ENCODE measurements around the gene PLAAT4.
"Not testable (repeated sequence)": the region's sequence is repeated elsewhere in the genome, so short reads cannot be mapped to it uniquely, and the experiment has no call there.

PLAAT4 gene

GRCh38 chr11:63573881-63574855 lies 37.6 kb downstream of the PLAAT4 start:
- no peak for DNase-seq

- DNase-seq, result no peak
Observed at GRCh38 chr11:63574856-63575602, 38.4 kb downstream of the PLAAT4 start.

- DNase-seq, result not testable (repeated sequence)
Observed at GRCh38 chr11:63578882-63579281, 42.3 kb downstream of the PLAAT4 start.

GRCh38 chr11:63581224-63581623 lies 44.6 kb downstream of the PLAAT4 start:
- DNase-seq, result not testable (repeated sequence)

DNA sequence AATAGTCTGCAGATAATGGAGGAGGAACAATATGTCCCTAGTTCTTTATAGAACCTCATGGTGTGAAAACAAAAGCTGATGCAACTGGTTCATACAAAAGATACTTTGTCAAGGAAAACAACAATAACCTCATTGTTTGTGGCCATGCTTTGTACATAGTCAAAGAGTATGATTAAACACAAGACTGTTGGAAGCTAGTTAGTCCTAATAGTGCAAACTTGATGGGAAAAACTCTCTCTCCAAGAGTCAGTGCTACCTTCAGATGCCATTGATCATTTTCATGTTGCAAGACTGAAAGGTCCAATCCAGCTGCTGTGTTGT lies 46.7 kb downstream of the PLAAT4 start:
- DNase-seq, result no peak

DNA sequence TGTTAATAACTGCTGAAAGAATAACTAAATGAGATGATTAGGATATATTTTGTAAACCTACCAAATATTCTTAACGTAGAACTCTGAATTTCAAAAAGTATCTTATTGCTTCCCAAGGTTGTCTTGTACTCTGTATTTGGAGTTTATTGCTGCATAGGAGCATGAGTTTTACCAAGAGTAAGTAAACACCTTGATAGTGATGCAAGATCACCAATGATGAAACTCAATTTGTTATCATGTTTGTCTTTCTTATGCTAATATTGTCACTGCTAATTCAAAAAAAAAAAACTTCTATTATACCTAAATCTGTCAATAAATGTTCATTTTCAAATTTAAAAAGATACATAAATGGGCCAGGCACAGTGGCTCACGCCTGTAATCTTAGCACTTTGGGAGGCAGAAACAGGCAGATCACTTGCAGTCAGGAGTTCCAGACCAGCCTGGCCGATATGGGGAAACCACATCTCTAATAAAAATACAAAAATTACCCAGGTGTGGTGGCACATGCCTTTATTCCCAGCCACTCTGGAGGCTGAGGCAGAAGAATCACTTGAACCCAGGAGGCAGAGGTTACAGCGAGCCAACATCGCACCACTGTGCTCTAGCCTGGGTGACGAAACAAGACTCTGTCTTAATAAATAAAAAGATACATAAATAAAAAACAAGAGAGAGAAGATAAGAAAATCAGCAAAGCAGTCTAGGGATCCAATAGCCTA lies 50.0 kb downstream of the PLAAT4 start:
- DNase-seq, result no peak

GRCh38 chr11:63589000-63589399 lies 52.4 kb downstream of the PLAAT4 start:
- DNase-seq, result no peak

GRCh38 chr11:63590024-63590788 lies 53.6 kb downstream of the PLAAT4 start:
- DNase-seq, result no peak

GRCh38 chr11:63592975-63593395 lies 56.4 kb downstream of the PLAAT4 start:
- no peak for DNase-seq

- no peak for DNase-seq
Observed at GRCh38 chr11:63595296-63595695, 58.7 kb downstream of the PLAAT4 start.

Measured in activated CD4-positive, alpha-beta T cell treated with anti-CD3 and anti-CD28 coated beads for 1 hour (primary cell).